Activated naive CD8-positive, alpha-beta T cell treated with anti-CD3 and anti-CD28 coated beads for 36 hours (primary cell): ENCODE results near the gene GRID1. TPM values are rescaled to one million over a fixed set of nuclear protein-coding genes. Genes with fewer than 3 reads are reported as not detected.

Source experiments
- DNase-seq: peaks from one replicate; pipeline ENCODE4 v3.0.0; 2021
- H3K27ac Mint-ChIP-seq: one replicate; pipeline ENCODE4 v1.8.0; 2022; ENCODE audit warnings: mild to moderate bottlenecking, moderate library complexity, mixed read lengths
- H3K27me3 Mint-ChIP-seq: one replicate; pipeline ENCODE4 v1.8.0; 2022; ENCODE audit warnings: mild to moderate bottlenecking, mixed read lengths
- H3K36me3 Mint-ChIP-seq: one replicate; pipeline ENCODE4 v1.8.0; 2021; ENCODE audit warnings: mild to moderate bottlenecking, mixed read lengths
- H3K4me1 Mint-ChIP-seq: one replicate; pipeline ENCODE4 v1.8.0; 2021; ENCODE audit warnings: mixed read lengths
- H3K4me3 Mint-ChIP-seq: one replicate; pipeline ENCODE4 v1.8.0; 2022; ENCODE audit warnings: mild to moderate bottlenecking, moderate library complexity, mixed read lengths
- H3K9me3 Mint-ChIP-seq: one replicate; pipeline ENCODE4 v1.8.0; 2022; ENCODE audit warnings: mixed read lengths
- total RNA-seq, 2 experiments: library from RNA; stranded (reverse); gene quantifications; one replicate each; pipeline ENCODE4 v1.2.3, GENCODE V29; 2021

GRID1 gene
- total RNA-seq, 2 experiments from 2014 or later = not detected

GRCh38 chr10:86070278-86070677 is 296.3 kb downstream of the GRID1 start:
- Mint-ChIP-seq H3K4me3 (no peak overlapping the region), H3K4me1 (peaks cover 3% of the 10 kb centered on the region)

GRCh38 chr10:86068231-86069054 is 298.2 kb downstream of the GRID1 start:
- no peak for DNase-seq
- H3K27me3 Mint-ChIP-seq = peaks cover 5% of the 10 kb centered on the region
- no peak overlapping the region for H3K27ac Mint-ChIP-seq
- H3K9me3 Mint-ChIP-seq = no peaks in the 10 kb centered on the region
- H3K4me1 Mint-ChIP-seq = peaks cover 3% of the 10 kb centered on the region
- no peaks in the 10 kb centered on the region for H3K36me3 Mint-ChIP-seq
- no peak overlapping the region for H3K4me3 Mint-ChIP-seq

More at GRCh38 chr10:86070278-86070677, 296.3 kb downstream of the GRID1 start:
- Mint-ChIP-seq H3K36me3 (no peaks in the 10 kb centered on the region), H3K27ac (no peak overlapping the region), H3K9me3 (no peaks in the 10 kb centered on the region), H3K27me3 (peaks cover 2% of the 10 kb centered on the region)
- DNase-seq = no peak

GRCh38 chr10:86067436-86068050 is 299.1 kb downstream of the GRID1 start:
- Mint-ChIP-seq H3K27me3 (peaks cover 5% of the 10 kb centered on the region), H3K4me3 (no peak overlapping the region), H3K36me3 (no peaks in the 10 kb centered on the region), H3K9me3 (no peaks in the 10 kb centered on the region), H3K27ac (no peak overlapping the region), H3K4me1 (peaks cover 3% of the 10 kb centered on the region)
- DNase-seq = no peak

GRCh38 chr10:86066696-86067095 is 299.9 kb downstream of the GRID1 start:
- H3K36me3 Mint-ChIP-seq = no peaks in the 10 kb centered on the region
- DNase-seq = no peak
- H3K27ac Mint-ChIP-seq = no peak overlapping the region
- H3K27me3 Mint-ChIP-seq = peaks cover 5% of the 10 kb centered on the region
- peaks cover 2% of the 10 kb centered on the region for H3K4me1 Mint-ChIP-seq
- no peak overlapping the region for H3K4me3 Mint-ChIP-seq
- no peaks in the 10 kb centered on the region for H3K9me3 Mint-ChIP-seq

GRCh38 chr10:86065711-86066251 is 300.8 kb downstream of the GRID1 start:
- no peaks in the 10 kb centered on the region for H3K36me3 Mint-ChIP-seq
- DNase-seq = no peak
- H3K27me3 Mint-ChIP-seq = peaks cover 9% of the 10 kb centered on the region
- H3K4me3 Mint-ChIP-seq = no peak overlapping the region
- no peaks in the 10 kb centered on the region for H3K4me1 Mint-ChIP-seq
- no peaks in the 10 kb centered on the region for H3K9me3 Mint-ChIP-seq
- no peak overlapping the region for H3K27ac Mint-ChIP-seq

GRCh38 chr10:86064931-86065662 is 301.5 kb downstream of the GRID1 start:
- DNase-seq = no peak
- Mint-ChIP-seq H3K36me3 (no peaks in the 10 kb centered on the region), H3K27me3 (peaks cover 9% of the 10 kb centered on the region), H3K4me1 (no peaks in the 10 kb centered on the region), H3K4me3 (no peak overlapping the region), H3K27ac (no peak overlapping the region), H3K9me3 (no peaks in the 10 kb centered on the region)

GRCh38 chr10:86064219-86064618 is 302.4 kb downstream of the GRID1 start:
- Mint-ChIP-seq H3K4me3 (no peak overlapping the region), H3K27me3 (peaks cover 12% of the 10 kb centered on the region)

GRCh38 chr10:86063341-86063740 is 303.3 kb downstream of the GRID1 start:
- Mint-ChIP-seq H3K36me3 (no peaks in the 10 kb centered on the region), H3K4me3 (no peak overlapping the region), H3K27ac (no peak overlapping the region), H3K27me3 (peaks cover 19% of the 10 kb centered on the region), H3K4me1 (no peaks in the 10 kb centered on the region), H3K9me3 (no peaks in the 10 kb centered on the region)
- no peak for DNase-seq

More at GRCh38 chr10:86064219-86064618, 302.4 kb downstream of the GRID1 start:
- Mint-ChIP-seq H3K9me3 (no peaks in the 10 kb centered on the region), H3K4me1 (no peaks in the 10 kb centered on the region), H3K27ac (no peak overlapping the region), H3K36me3 (no peaks in the 10 kb centered on the region)
- DNase-seq = no peak

- H3K27me3 Mint-ChIP-seq = peaks cover 19% of the 10 kb centered on the region
- no peak for DNase-seq
- H3K4me1 Mint-ChIP-seq = no peaks in the 10 kb centered on the region
Measured at GRCh38 chr10:86062647-86063145, 303.9 kb downstream of the GRID1 start.

GRCh38 chr10:86062198-86062550 is 304.4 kb downstream of the GRID1 start:
- Mint-ChIP-seq H3K27ac (no peak overlapping the region), H3K36me3 (no peaks in the 10 kb centered on the region), H3K27me3 (peaks cover 19% of the 10 kb centered on the region), H3K4me3 (no peak overlapping the region), H3K4me1 (no peaks in the 10 kb centered on the region), H3K9me3 (no peaks in the 10 kb centered on the region)
- no peak for DNase-seq

More at GRCh38 chr10:86062647-86063145, 303.9 kb downstream of the GRID1 start:
- Mint-ChIP-seq H3K9me3 (no peaks in the 10 kb centered on the region), H3K4me3 (no peak overlapping the region), H3K36me3 (no peaks in the 10 kb centered on the region), H3K27ac (no peak overlapping the region)

- no peaks in the 10 kb centered on the region for H3K9me3 Mint-ChIP-seq
- H3K4me1 Mint-ChIP-seq = no peaks in the 10 kb centered on the region
- peaks cover 20% of the 10 kb centered on the region for H3K27me3 Mint-ChIP-seq
- H3K4me3 Mint-ChIP-seq = no peak overlapping the region
- no peaks in the 10 kb centered on the region for H3K36me3 Mint-ChIP-seq
- no peak overlapping the region for H3K27ac Mint-ChIP-seq
- DNase-seq = no peak
Measured at GRCh38 chr10:86061278-86062197, 305.1 kb downstream of the GRID1 start.

- Mint-ChIP-seq H3K4me1 (no peaks in the 10 kb centered on the region), H3K27me3 (peaks cover 24% of the 10 kb centered on the region), H3K4me3 (no peak overlapping the region), H3K27ac (no peak overlapping the region), H3K36me3 (no peaks in the 10 kb centered on the region), H3K9me3 (no peaks in the 10 kb centered on the region)
- DNase-seq = no peak
Measured at GRCh38 chr10:86060386-86061277, 306.0 kb downstream of the GRID1 start.

GRCh38 chr10:86059892-86060291 is 306.7 kb downstream of the GRID1 start:
- no peak overlapping the region for H3K27ac Mint-ChIP-seq
- H3K4me3 Mint-ChIP-seq = no peak overlapping the region
- peaks cover 25% of the 10 kb centered on the region for H3K27me3 Mint-ChIP-seq
- H3K4me1 Mint-ChIP-seq = no peaks in the 10 kb centered on the region
- no peak for DNase-seq
- H3K36me3 Mint-ChIP-seq = no peaks in the 10 kb centered on the region
- H3K9me3 Mint-ChIP-seq = no peaks in the 10 kb centered on the region
